Stimulated activated CD4-positive, alpha-beta T cell treated with anti-CD3 and anti-CD28 coated beads, TNF-alpha, amount 100 ng/mL, for 4 hours (primary cell): Measurements from ENCODE around the gene SLC39A5.
"Not testable (repeated sequence)": the region's sequence is repeated elsewhere in the genome, so short reads cannot be mapped to it uniquely, and the experiment has no call there.

ENCODE experiments used
- DNase-seq, 3 experiments: peaks; one replicate each; pipeline ENCODE4 v3.0.0-alpha.2; 2020; ENCODE audit warnings: low read depth in 3 of 3

The SLC39A5 gene

GRCh38 chr12:56274299-56274698 is 44.4 kb downstream of the SLC39A5 start:
- DNase-seq, result no peak

- DNase-seq, result no peak
Observed at GRCh38 chr12:56278905-56279304, 49.1 kb downstream of the SLC39A5 start.

DNA sequence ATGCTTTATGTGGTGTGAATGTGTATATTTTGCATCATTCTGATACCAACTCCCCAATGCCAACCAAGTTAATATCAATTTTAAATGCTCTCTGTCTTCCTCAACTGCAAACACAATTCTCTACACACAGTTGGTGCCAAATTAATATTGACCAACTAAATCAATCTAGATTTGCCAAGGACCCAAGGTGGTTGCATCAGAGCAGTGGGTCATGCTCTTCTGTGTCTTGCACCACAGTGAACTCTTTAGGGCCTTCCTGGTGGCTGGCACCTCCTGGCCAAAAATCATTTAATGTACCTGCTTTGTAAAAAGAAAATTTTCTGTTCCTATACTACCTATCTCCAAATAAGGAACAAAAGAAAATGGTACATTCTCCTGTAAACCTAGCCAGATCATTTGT is 51.0 kb downstream of the SLC39A5 start:
- DNase-seq, result no peak

- DNase-seq, result no peak
Observed at GRCh38 chr12:56282030-56282429, 52.2 kb downstream of the SLC39A5 start.

DNA sequence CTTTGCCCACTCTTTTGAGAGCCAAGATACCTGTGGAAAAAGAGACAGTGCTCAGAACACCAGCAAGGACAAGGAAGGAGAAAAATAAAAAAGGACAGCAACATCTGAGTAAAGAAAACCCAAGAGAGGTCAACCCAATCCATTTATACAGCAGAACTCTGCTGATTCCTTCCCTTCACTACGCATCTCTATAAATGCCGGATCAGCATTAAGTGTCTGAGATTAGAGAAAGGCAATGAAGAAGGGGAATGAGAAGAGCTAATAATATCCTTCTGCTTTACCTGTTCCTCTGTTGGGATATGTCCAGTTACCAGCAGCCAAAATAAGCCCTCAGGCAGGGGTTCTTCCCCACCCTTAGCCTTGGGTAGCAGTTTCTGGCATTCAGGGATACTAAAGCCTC is 52.7 kb downstream of the SLC39A5 start:
- DNase-seq, result no peak

DNA sequence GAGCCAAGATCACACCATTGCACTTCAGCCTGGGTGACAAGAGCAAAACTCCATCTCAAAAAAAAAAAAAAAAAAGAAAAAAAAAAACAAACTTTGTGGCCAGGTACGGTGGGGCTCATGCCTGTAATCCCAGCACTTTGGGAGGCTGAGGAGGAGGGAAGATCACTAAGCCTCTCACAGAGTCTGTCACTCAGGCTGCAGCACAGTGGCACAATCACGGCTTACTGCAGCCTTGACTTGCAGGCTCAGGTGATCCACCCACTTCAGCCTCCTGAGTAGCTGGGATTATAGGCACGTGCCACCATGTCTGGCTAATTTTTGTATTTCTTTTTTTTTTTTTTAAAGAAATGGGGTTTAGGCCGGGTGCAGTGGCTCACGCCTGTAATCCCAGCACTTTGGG is 54.4 kb downstream of the SLC39A5 start:
- DNase-seq, result not testable (repeated sequence)

GRCh38 chr12:56286044-56286830 is 56.4 kb downstream of the SLC39A5 start:
- no peak for DNase-seq
